ENCODE results near the gene MOGAT2. TPM values are rescaled to one million over a fixed set of nuclear protein-coding genes. Genes with fewer than 3 reads are reported as not detected.

Gene MOGAT2
- total and polyA plus RNA-seq, 2 of the 13 experiments (the other 11 are each of a cell fraction or from before 2014, with no cell fraction given) = 27.2 to 27.8 TPM

GRCh38 chr11:75718419-75719339 is 1.0 kb downstream of the MOGAT2 start (continued):
- no peak for TF ChIP-seq SNAI1 (CRISPR knock-in tag; IDR thresholded peaks at IDR 0.05; ENCODE audit: borderline replicate concordance)
- 0 out of 2 replicates have a peak, but pooled peaks have one; percentile 45 for TF ChIP-seq ZBTB7B (CRISPR knock-in tag; IDR thresholded peaks at IDR 0.05)
- TF ChIP-seq, protein P1, sequence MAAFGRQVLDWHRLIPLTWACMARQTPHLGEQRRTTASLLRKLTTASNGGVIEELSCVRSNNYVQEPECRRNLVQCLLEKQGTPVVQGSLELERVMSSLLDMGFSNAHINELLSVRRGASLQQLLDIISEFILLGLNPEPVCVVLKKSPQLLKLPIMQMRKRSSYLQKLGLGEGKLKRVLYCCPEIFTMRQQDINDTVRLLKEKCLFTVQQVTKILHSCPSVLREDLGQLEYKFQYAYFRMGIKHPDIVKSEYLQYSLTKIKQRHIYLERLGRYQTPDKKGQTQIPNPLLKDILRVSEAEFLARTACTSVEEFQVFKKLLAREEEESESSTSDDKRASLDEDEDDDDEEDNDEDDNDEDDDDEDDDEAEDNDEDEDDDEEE (CRISPR knock-in tag; IDR thresholded peaks at IDR 0.05) = 0 out of 2 replicates have a peak, but pooled peaks have one; percentile 22
- no peak for TF ChIP-seq KAT7 (CRISPR knock-in tag; IDR thresholded peaks at IDR 0.05; ENCODE audit: borderline replicate concordance)
- no peak for TF ChIP-seq HNRNPL (IDR thresholded peaks at IDR 0.05; ENCODE audit: low read depth, low read length)
- TF ChIP-seq LBX2 (CRISPR knock-in tag; IDR thresholded peaks at IDR 0.05; ENCODE audit: borderline replicate concordance) = no peak
- TF ChIP-seq ZNF501 (CRISPR knock-in tag; IDR thresholded peaks at IDR 0.05) = no peak
- no peak for TF ChIP-seq ZNF280D (CRISPR knock-in tag; IDR thresholded peaks at IDR 0.05)
- TF ChIP-seq REPIN1 (CRISPR knock-in tag; IDR thresholded peaks at IDR 0.05; ENCODE audit: borderline replicate concordance, low read depth) = no peak
- TF ChIP-seq ZNF780A (CRISPR knock-in tag; IDR thresholded peaks at IDR 0.05) = no peak
- TF ChIP-seq ZNF530 (CRISPR knock-in tag; IDR thresholded peaks at IDR 0.05; ENCODE audit: low read depth) = no peak
- 0 out of 2 replicates have a peak, but pooled peaks have one; percentile 15 for TF ChIP-seq THAP11 (CRISPR knock-in tag; IDR thresholded peaks at IDR 0.05)
- TF ChIP-seq ZNF326 (CRISPR knock-in tag; IDR thresholded peaks at IDR 0.05; ENCODE audit: borderline replicate concordance) = no peak
- no peak for TF ChIP-seq CSRNP2 (CRISPR knock-in tag; conservative IDR thresholded peaks at IDR 0.05; ENCODE audit: low read depth)
- TF ChIP-seq CTCF (CRISPR knock-in tag; IDR thresholded peaks at IDR 0.05) = 0 out of 2 replicates have a peak, but pooled peaks have one; percentile 8
- no peak for TF ChIP-seq DMAP1 (CRISPR knock-in tag; IDR thresholded peaks at IDR 0.05)
- TF ChIP-seq, protein P2, sequence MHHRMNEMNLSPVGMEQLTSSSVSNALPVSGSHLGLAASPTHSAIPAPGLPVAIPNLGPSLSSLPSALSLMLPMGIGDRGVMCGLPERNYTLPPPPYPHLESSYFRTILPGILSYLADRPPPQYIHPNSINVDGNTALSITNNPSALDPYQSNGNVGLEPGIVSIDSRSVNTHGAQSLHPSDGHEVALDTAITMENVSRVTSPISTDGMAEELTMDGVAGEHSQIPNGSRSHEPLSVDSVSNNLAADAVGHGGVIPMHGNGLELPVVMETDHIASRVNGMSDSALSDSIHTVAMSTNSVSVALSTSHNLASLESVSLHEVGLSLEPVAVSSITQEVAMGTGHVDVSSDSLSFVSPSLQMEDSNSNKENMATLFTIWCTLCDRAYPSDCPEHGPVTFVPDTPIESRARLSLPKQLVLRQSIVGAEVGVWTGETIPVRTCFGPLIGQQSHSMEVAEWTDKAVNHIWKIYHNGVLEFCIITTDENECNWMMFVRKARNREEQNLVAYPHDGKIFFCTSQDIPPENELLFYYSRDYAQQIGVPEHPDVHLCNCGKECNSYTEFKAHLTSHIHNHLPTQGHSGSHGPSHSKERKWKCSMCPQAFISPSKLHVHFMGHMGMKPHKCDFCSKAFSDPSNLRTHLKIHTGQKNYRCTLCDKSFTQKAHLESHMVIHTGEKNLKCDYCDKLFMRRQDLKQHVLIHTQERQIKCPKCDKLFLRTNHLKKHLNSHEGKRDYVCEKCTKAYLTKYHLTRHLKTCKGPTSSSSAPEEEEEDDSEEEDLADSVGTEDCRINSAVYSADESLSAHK (CRISPR knock-in tag; IDR thresholded peaks at IDR 0.05; ENCODE audit: borderline replicate concordance) = no peak
